Measurements from ENCODE around the gene RBPJ.

DNA sequence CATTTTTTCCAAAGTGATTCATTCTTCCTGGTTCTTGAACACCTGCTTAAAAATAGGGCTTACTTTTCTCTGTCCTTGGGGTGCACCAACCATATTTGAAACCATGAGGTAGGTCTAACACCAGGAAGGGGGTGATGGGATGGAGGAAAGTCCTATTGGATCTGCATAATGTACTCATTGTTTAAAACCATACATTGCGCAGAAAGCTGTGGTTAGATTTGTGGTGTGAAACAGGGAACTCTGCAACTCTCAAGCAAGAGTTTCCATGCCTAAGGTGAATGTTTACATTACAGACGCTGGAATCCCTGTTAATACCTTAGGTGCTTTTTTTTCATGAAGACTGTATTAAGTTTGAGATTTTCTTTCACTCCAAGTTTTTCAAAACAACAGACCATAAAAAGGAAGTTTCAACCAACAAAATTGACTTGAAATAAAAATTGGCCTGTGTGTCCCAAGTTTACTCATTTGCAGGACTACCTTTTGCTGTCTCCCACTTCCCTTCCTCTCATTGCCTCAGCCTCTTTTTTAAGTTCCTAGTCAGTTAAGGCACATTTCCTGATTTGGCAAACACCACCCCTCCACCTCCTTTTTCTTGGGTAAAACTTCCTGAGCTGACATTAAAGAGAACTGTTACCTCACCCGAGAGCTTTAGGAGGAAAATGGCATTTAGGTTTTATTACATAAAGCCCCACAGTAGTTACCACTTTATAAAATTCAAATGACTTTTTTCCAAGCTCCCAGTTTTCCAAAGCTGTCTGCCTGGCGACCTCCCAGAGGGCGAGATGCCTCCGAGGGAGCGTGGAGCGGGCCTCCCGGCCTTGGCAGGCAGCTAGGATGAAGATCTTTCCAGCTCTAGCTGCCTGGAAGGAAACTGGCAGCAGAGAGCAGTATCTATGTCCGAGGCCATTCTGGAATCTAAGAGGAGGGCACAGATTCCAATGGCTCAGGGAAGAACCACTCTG is 47.9 kb upstream of the RBPJ start:
- TF ChIP-seq, protein P1, sequence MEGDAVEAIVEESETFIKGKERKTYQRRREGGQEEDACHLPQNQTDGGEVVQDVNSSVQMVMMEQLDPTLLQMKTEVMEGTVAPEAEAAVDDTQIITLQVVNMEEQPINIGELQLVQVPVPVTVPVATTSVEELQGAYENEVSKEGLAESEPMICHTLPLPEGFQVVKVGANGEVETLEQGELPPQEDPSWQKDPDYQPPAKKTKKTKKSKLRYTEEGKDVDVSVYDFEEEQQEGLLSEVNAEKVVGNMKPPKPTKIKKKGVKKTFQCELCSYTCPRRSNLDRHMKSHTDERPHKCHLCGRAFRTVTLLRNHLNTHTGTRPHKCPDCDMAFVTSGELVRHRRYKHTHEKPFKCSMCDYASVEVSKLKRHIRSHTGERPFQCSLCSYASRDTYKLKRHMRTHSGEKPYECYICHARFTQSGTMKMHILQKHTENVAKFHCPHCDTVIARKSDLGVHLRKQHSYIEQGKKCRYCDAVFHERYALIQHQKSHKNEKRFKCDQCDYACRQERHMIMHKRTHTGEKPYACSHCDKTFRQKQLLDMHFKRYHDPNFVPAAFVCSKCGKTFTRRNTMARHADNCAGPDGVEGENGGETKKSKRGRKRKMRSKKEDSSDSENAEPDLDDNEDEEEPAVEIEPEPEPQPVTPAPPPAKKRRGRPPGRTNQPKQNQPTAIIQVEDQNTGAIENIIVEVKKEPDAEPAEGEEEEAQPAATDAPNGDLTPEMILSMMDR (IDR thresholded peaks at IDR 0.05) = no peak
- no peak for TF ChIP-seq POLR2A (IDR thresholded peaks at IDR 0.05)

Measured in tibial nerve (tissue), 3 donors.